ENCODE data around the gene PKIG.

- TF ChIP-seq CTCF (conservative IDR thresholded peaks at IDR 0.05; ENCODE audit: low read length) = no peak
- TF ChIP-seq EZH2phosphoT487 (IDR thresholded peaks at IDR 0.05; ENCODE audit: borderline replicate concordance) = no peak
Measured at GRCh38 chr20:44648068-44648467, 65.7 kb downstream of the PKIG start.

Measured in Loucy (cell line).